GM21723 (cell line): ENCODE results near the gene RAD1.
"Not testable (repeated sequence)": the region's sequence is repeated elsewhere in the genome, so short reads cannot be mapped to it uniquely, and the experiment has no call there.

Source experiments
- ATAC-seq: cut with Tn5 transposase; IDR thresholded peaks from one replicate; pipeline ENCODE4 v1.9.1; 2021; ENCODE audit warnings: mild to moderate bottlenecking, moderate library complexity; ENCODE audit not compliant: unreplicated experiment

The RAD1 gene

DNA sequence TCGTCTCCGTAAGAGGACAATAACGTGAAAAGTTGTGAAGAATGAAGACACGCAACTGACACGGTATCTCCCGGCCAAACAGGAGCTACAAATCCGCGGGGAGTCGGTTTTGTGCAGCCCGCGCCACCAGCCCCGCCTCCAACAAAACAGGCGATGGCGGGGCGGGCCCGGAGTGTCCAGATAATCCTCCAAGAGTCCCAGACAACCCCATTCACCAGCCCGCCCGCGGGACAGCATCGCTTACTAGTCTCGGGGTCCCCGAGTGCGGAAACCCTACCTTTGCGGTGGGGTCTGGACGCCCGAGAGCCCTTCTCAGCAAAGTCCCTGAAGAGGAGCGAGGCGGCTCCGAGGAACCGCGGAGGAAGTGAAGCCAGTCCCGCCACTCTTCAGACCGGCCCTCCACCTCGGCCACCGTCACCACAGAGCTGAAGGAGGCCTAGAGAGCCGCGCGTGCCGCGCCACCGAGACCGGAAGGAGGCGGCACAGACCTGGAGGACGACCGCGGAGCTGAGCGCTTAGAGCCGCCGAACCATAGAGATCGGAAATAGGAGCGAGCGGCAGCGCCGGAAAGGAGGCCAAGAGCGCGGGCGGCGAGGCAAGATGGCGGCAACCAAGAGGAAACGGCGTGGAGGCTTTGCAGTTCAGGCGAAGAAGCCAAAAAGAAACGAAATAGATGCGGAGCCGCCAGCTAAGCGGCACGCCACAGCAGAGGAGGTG, at the start of gene RAD1, which contains the start of gene BRIX1:
TSS of gene RAD1 (minus strand) at position 366 of the 717 bp plus-strand sequence. CDS start 612 bp downstream, outside the sequence.
TSS of gene BRIX1 (plus strand) at position 573 of the 717 bp plus-strand sequence. CDS start at position 601, 28 bp downstream.
- ATAC-seq, result peak; percentile 98

DNA sequence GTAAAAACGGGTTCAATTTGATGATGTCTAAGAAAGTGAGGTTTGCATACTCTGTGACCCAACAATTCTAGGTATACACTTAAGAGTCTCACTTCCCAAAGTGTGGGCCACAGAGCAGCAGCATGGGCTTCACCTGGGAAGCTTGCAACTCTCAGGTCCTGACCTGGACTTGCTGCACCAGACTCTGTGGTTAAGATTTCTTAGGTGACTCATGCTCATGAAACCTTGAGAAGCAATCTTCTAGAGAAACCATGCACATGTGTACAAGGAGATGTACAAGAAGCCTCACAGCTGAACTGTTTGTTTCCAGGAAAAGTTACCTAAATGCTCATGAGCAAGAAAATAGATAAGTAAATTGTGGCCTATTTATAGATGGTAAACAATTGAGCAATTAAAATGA, 44.0 kb upstream of the RAD1 start:
- peak; percentile 88 for ATAC-seq

- peak; percentile 40 for ATAC-seq
Measured at GRCh38 chr5:34957857-34958690, 42.8 kb upstream of the RAD1 start.

GRCh38 chr5:34957321-34957720, 42.0 kb upstream of the RAD1 start:
- no peak for ATAC-seq

DNA sequence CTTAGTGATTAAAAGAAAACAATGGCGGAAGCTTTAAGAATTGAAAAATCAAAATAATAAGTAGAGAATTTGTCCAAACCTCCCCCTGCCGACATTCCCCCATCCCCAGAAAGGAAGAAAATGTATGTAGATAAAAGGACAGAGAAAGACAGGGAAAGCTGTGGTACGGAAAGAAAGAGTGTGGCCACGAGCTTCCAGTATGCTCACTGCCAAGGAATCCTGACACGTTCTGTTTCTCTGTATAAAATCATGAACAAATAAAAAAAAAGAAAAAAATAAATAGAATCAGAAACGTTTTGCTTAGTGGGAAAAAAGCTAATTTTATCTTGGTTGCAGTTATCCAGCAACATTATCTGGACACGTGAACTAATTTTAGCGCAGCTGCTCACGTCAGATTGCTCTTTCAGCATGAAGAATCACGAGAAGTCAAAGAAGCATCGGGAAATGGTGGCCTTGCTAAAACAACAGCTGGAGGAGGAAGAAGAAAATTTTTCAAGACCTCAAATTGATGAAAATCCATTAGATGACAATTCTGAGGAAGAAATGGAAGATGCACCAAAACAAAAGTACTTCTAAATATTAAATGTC, 29.2 kb upstream of the RAD1 start:
- no peak for ATAC-seq

DNA sequence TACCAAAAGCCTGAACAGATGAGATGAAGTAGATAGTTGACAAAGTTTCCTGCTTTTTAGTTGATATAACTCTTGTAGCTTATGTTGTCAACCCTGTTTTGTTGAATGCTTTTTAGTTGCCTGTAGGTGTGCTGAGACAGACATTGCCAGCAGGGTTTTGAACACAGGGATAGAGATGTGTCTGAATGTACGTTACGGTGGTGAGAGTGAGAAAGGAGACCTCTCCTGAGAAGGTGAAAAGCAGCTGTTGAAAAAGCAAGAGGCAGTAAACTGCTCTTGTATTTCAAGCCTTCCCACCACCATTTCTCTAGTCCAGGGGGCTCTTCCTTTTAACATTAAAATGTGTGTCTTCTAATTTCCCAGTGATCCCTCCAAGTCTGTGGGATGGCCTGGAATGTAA, 28.7 kb upstream of the RAD1 start:
- no peak for ATAC-seq

DNA sequence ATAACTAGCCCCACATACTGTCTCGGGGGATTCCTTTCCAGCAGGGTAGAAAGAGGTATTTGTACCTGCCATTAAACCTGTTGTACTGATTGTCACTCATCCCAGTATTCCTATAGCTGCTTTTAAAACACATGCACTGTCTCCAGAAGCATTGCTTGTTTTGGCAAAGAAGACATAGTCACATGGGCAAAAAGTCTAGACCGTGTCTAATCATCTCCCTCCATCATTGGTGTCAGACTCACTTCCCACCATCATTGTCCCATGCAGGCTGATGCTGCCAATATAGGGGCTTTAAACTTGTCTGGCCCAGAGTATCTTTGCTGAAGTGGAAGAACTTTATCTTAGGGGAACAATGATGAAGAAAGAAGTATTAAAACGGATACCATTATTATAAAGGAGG, 26.6 kb upstream of the RAD1 start:
- no peak for ATAC-seq

- ATAC-seq, result no peak
Measured at GRCh38 chr5:34932947-34933346, 17.6 kb upstream of the RAD1 start.

DNA sequence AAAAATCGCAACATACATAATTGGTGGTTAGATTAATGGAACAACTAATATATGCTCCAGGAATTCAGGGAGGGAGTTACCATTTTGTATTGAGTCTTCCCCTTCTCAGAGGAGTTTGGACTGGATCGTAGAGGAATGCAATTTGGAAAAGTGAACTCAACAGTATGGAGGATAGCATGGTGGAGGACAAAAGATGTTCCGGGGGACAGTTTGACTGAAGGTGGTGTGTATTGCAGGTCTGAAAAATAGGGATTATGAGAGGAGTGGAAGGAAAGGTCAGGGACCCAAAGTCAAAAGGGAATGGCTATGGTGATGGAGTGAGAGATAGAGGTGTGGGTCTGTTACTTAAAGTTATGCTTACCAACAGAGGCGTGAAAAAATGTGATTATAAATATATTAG, 15.6 kb upstream of the RAD1 start:
- ATAC-seq, result no peak

GRCh38 chr5:34930462-34930844, 15.1 kb upstream of the RAD1 start:
- no peak for ATAC-seq

GRCh38 chr5:34929720-34930461, 14.6 kb upstream of the RAD1 start:
- ATAC-seq, result peak; percentile 76

GRCh38 chr5:34929134-34929719, 13.9 kb upstream of the RAD1 start, which contains the start of gene DNAJC21:
Gene DNAJC21, plus strand, starts transcription at chr5:34929559. Its CDS starts 261 bp downstream, at chr5:34929820.
- ATAC-seq, result peak; percentile 90

DNA sequence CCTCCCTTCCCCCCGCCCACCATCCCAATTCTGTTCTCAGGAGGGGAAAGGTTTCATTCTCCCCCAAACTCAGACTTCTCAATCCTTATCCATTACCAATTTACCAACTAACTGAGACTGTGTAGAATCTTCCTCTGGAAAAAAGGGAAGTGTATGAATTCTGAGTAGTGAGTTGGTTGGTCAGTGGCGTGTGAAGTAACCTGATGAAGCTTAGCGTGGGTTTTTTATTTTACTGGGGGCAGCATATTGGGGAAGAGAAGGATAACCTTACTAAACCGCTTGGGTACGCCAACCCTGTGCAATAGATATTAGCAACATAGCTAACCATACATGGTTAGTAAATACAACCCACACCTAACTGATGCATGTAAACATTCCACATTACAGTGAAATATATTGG, 13.0 kb upstream of the RAD1 start:
- ATAC-seq, result no peak

DNA sequence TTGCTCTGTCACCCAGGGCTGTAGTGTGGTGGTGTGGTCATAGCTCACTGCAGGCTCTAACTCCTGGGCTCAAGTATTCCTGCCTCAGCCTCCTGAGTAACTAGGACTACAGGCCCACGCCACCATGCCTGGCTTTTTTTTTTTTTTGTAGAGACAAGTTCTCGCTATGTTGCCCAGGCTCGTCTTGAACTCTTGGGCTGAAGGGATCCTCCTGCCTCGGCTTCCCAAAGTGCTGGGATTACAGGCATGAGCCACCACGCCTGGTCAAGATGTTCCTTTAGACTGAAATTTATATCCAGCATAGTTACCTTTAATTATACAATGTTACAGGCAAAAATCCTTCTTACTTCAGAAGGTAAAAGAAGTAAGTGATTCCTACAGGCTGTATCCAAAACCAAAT, 12.5 kb upstream of the RAD1 start:
- no peak for ATAC-seq

- no peak for ATAC-seq
Measured at GRCh38 chr5:34926318-34926888, 11.1 kb upstream of the RAD1 start.

DNA sequence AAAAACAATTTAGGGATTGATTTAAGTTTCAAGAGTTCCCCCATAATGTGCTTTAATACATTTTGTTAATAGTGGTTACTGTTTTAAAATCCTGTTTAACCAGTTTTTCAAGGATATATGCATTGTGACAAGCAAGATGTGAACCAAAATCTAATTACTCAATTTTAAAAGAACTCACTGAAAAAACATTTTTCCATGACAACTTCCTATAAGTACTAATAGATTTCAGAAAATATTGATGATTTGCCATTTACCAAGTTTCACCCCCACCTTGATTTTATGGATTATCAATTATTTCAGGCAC, 9.1 kb upstream of the RAD1 start:
- ATAC-seq, result no peak

- ATAC-seq, result peak; percentile 71
Measured at GRCh38 chr5:34923694-34924461, 8.6 kb upstream of the RAD1 start.

GRCh38 chr5:34923256-34923655, 8.0 kb upstream of the RAD1 start:
- ATAC-seq, result not testable (repeated sequence)

DNA sequence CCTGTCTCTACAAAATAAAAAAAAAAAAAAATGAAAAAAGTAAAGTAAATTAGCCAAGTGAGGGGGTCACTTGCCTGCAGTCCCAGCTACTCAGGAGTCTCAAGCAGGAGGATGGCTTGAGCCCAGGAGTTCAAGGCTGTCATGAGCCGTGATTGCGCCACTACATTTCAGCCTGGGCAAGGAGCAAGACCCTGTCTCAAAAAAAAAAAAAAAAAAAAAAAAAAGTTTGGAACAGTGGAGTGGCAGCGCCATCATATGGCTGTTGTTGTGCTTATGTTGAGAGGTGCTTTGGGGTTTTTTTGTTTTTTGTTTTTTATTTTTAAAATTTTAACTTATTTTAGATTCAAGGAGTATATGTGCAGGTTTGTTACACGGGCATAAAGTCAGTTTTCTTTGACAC, 3.8 kb upstream of the RAD1 start:
- ATAC-seq, result no peak

- ATAC-seq, result no peak
Measured at GRCh38 chr5:34918025-34918424, 2.7 kb upstream of the RAD1 start.
